HG03571 (cell line): ENCODE results near the gene TTC31.
"Not testable (repeated sequence)": the region's sequence is repeated elsewhere in the genome, so short reads cannot be mapped to it uniquely, and the experiment has no call there.

ENCODE experiments used
- ATAC-seq: cut with Tn5 transposase; IDR thresholded peaks from one replicate; pipeline ENCODE4 v1.9.1; 2021; ENCODE audit not compliant: unreplicated experiment

TTC31 gene

GRCh38 chr2:74482801-74483674, at the start of gene TTC31, which contains the start of gene CCDC142:
TTC31 (plus strand) TSS chr2:74483081; CDS start chr2:74483096, 15 bp downstream.
CCDC142 (minus strand) TSS chr2:74482998; CDS start chr2:74482837, 161 bp downstream.
- ATAC-seq = peak; percentile 86

- ATAC-seq = no peak
Observed at GRCh38 chr2:74436111-74436805, 46.6 kb upstream of the TTC31 start.

- no peak for ATAC-seq
Observed at GRCh38 chr2:74436848-74437695, 45.8 kb upstream of the TTC31 start.

DNA sequence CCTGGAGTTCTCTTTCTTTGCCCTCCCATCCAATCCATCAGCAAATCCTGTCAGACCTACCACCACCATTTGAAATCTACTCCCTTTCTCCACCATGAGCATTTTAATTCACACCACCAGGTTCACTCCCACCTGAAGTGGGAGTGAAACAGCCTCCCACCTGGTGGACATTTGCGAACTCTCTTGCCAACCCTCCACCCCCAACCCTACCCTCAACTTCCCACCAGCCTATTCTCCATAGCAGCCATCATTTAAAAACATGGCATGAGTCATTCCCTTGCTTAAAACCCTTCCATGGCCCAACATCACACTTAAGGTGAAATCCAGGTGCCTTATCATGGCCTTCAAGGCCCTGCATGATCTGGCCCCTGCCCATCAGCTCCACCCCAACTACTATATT, 44.6 kb upstream of the TTC31 start:
- ATAC-seq = no peak

GRCh38 chr2:74439373-74439772, 43.5 kb upstream of the TTC31 start:
- no peak for ATAC-seq

DNA sequence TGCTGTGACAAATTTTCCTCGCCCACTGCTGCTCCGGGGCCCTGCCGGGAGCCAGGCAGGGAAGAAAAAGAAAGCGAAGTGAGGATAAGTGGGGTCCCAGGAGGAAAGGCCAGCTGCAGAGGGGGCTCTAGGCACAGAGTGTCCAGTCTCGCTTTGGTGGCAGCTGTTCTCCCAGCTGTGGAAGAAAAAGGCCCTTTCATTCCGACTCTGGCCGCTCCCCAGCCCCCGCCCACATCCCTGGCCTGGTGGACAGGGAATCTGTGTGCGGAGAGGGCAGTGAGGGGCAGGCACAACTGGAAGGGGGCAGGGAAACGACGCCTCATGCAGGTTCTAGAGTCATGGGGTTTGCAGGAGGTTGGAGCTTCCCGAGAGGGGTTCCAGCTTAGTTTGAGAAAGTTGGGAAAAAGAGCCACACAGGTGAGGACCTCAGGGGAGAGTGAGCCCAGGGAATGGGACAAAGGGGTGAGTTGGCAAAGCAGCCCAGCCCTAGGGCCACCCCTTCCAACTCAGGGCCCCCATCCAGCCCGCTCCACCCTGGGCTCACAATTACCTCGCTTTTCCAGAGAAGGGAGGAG, 43.0 kb upstream of the TTC31 start:
- ATAC-seq = no peak

- peak; percentile 76 for ATAC-seq
Observed at GRCh38 chr2:74440378-74441169, 42.3 kb upstream of the TTC31 start.

- ATAC-seq = no peak
Observed at GRCh38 chr2:74441170-74441689, 41.7 kb upstream of the TTC31 start.

DNA sequence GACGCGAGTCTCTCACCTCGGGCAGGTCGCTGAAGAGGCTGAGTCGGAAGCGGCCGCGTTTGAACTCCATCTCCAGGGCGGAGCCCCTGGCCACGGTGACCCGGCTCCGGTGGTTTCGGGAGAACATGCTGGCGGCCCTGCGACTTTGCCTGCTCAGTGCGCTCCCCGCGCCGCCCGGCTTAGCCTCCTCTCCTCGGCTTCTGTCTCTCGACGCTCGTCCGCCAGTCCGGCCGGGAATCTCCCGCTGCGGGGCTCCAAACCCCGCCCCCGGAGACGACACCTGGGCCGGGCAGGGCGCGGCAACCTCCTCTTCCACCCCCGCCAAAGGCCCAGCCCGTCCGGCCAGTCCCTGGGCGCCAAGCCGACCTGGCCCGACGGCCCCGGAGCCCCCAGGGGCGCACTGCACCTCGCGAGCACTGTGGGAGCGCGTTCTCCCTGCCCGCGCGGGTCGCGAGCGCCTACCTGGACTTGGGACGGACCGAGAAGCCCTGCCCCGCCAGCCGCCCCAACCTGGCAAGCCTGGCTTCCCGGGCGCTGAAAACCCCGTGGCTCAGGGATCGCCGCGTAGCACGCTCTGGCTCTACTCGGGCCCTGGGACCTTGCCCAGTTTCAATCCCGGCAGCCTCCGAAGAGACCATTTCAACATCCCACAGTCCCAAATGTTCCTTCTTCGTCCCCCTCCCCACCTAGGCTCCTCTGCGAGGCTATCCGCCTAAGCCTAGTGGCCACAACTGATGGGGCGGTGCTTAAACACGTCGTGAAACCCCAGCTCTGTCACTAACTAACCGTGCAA, 41.0 kb upstream of the TTC31 start, which contains the start of gene RTKN:
RTKN (minus strand) TSS at position 248 of the 793 bp plus-strand sequence; CDS start at position 127, 121 bp downstream.
- no peak for ATAC-seq

DNA sequence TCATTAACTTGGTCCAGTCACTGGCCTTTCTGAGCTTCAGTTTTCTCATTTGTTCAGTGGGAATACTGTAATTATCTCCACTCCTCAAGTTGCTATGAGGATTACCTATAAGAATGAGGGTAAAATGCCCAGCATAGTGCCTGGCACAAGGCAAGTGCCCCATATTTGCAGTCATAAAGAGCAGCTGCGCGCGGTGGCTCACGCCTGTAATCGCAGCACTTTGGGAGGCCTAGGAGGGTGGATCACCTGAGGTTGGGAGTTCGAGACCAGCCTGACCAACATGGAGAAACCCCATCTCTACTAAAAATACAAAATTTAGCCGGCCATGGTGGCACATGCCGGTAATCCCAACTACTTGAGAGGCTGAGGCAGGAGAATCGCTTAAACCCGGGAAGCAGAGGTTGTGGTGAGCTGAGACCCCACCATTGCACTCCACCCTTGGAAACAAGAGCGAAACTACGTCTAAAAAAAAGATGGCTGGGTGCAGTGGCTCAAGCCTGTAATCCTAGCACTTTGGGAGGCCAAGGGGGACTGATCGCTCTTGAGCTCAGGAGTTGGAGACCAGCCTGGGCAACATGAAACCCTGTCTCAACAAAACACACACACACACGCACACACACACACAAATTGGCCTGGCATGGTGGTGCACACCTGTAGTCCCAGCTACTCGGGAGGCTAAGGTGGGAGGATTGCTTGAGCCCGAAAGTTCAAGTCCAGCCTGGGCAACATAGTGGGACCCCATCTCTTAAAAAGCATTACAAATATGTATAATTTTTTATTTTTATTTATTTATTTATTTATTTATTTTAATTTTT, 40.2 kb upstream of the TTC31 start:
- ATAC-seq = not testable (repeated sequence)

GRCh38 chr2:74444498-74445318, 38.2 kb upstream of the TTC31 start:
- ATAC-seq = no peak

DNA sequence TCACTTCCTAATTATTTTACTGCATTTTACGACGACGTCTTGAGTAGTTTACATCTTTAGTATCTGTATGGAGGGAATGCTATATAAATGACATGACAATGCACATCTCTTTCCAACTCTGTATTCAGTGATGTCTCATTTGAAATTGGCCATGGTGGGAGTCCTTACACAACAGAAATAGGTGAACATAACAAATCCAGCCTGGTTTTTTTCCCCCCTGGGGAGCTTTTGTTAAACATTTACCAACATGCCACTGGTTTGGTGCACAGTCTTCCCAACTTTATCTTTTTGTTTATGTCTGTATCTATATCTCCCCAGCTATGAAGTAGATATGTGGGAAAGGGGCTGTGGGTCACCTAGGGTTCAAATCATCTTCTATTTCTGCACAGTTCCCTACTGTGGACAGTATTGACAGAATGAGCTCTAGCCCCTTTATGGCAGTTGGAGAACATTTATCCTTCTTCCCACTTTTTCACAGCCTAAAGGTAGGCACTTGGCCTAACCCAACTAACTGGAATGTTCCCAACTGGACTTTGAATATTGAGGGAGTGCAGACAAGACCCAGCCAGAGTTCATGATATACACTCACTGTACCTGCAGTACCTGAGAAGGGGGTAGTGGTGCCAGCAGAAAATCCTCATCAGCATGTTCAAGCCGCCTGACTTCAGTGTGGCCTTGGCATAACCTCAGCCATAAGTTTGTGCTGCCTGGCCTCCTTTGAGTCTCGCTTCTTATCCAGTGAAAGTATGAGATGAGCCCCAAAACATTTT, 35.5 kb upstream of the TTC31 start:
- ATAC-seq = no peak

DNA sequence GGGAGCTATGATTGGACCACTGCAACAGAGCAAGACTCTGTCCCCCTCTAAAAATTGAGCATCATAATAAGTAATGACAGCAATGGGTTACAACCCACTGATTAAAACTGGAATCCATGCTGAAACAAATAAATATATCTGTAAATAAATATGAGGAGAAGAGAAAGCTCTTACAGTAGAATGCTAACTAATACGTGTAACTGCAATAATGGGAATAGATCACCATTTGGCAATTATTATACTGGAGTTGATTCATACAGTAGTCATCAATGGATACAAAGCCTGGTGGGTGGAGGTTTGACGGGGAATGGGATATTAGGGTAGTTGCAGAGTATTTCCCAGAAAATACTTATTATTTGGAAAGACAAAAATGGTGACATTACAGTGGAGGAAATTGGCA, 34.1 kb upstream of the TTC31 start:
- no peak for ATAC-seq

GRCh38 chr2:74450570-74451190, 32.2 kb upstream of the TTC31 start:
- no peak for ATAC-seq

GRCh38 chr2:74454654-74455511, 28.0 kb upstream of the TTC31 start, which contains the start of gene INO80B:
INO80B (plus strand) TSS chr2:74455087; CDS start chr2:74455117, 30 bp downstream.
- peak; percentile 42 for ATAC-seq
